Limb (tissue), 2 donors: ENCODE measurements around the gene RPL34.

ENCODE experiments used
- DNase-seq, 2 donors: peaks; one replicate each; pipeline ENCODE4 v3.0.0-alpha.2; 2016; ENCODE audit errors: extremely low spot score in 2 of 2

RPL34 gene

DNA sequence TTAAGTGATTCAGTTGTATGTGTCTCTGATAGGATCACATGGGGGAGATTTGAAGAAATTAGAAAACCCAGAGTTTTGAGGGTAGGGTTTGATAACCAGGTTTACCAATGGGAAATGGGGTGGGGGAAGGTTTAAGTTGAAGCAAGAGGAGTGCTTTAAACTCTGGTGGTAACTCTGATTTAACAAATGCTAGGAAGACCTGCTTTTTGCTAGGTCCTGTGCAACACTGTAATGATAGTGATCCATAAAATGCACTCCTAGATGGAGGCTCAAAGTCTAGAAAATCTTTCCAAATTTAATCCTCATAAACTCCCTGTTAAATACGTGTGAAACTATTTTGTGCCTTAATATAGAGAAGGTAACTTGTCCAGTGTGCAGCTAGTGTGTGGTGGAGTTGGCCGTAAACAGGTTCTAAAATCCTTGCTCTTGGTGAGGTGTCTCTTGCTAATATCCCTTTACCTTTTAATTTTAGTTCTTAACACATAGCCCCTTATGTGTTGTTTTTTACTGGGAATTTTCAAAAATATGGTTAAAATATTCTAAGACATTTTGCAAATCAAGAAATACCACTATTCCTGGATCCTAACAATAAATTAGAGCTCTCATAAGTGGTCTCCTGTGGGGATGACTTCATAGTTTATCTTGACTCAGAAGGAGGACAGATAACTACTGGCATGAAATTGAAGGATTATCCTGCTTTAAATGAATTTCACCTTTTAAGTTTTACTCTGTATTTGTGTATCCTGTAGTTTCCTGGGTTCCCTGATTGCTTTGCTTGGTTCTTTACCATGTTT, 4.1 kb downstream of the RPL34 start:
- DNase-seq: no peak

DNA sequence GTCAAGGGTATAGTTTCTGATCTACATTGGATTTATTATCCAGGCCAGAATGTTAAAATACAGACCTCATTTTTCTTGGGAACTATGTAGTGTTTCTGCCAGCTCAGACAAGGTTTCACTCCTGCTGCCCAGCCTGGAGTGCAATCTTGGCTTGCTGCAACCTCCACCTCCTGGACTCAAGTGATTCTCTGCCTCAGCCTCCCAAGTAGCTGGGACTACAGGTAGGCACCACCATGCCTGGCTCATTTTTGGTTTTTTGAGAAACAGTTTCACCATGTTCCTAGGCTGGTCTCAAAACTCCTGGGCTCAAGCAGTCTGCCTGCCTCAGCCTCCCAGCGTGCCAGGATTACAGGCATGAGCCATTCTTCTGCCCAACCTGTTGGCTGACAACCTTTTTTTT, 5.7 kb downstream of the RPL34 start:
- no peak for DNase-seq

DNA sequence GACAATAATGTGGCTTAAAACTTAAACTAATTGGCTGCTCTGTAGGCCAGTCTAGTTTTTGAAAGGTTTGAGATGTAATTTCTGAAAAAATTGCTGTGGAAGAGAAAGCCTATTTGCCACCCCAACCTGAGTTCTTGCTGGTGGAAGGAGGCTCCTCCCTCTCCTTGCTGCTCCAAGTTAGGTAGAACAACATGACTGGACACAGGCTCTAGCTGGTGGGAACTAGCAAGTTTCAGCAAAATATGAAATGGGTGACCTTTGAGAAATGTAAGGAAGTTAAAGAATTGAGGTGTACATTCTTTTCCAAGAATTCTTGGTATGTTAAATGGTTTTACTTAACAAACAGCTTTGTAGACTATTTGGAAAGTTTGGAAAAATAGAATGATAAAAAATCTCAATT, 8.0 kb downstream of the RPL34 start:
- no peak for DNase-seq

DNA sequence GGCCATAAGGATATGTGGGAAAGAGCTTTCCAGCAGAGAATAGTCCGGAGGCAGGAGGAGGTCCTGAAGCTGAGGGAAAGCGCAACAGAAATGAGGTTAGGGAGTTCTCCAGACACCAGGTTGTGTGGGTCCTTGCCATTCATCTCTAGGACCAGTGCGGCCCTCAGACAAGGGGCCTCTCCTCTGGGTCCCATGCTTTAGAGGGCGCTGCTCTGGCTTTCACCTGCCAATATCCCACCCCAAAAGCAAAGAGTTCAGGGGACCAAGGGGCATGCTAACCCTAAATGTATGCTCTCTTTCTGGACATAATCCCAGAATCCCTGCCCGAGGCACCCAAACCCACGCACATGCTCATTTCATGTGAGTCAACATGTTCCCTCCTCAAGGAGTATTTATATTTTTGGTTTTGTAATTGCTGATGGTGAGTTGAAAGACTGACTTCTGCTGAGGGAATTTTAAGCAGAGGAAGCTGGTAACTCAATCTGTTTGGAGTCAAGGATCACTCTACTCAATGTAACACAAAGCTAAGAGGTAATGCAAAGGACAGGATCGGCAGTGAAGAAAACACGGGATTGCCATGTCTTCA, 14.8 kb downstream of the RPL34 start:
- no peak for DNase-seq

DNA sequence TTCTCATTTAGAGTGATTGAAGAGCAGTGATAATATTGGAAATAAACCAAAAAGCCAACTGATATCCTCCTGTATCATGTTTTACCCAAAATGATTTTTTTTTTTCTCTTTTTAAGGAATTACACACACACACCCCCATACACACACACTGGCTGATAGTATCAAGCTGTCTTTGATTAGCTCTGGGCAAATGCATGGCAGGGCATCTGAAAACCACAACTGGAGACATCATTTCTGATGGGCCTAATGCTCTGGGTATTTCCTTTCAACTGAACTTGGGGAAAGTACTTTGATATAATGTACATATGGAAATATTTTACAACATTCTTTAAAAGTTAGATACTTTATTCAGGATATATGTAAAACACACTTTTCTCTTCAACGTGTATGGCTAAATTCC, 15.9 kb downstream of the RPL34 start:
- no peak for DNase-seq

DNA sequence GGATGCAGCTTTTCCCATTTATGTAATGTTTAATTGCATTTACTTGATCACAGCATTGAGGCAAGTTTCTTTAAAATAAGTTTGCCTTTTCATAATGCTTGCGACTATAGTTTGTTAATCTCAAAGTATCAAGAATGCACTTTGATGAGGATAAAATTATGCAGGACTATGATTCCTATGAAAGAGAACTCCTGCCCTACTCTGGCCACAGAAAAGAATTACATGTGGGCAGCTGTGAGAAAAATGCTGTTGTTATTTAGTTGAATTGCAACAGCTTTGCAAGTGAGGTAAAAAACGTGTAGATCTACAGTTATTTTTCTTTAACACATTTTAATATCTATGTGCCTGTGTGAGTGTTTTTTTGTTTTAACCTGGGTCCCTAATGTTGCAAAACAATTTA, 17.5 kb downstream of the RPL34 start:
- no peak for DNase-seq

DNA sequence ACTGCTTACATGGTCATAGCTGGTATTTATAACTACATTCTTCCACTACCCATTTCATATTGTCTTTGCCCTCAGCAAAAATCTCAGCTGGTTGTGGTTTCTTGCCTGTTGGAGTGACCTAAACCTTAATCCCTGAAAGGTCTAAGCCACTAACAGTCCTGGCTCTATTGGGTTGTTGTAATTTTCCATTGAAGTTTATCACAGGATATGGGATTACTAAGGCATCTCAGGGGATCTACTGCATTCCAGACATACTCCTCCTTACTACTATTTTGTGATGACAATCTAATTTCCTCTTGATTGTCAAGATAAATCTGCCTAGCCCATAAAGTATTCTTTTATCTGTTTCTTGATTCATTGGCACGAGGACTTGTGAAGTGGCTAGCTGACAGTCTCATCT, 23.9 kb downstream of the RPL34 start:
- DNase-seq: no peak

DNA sequence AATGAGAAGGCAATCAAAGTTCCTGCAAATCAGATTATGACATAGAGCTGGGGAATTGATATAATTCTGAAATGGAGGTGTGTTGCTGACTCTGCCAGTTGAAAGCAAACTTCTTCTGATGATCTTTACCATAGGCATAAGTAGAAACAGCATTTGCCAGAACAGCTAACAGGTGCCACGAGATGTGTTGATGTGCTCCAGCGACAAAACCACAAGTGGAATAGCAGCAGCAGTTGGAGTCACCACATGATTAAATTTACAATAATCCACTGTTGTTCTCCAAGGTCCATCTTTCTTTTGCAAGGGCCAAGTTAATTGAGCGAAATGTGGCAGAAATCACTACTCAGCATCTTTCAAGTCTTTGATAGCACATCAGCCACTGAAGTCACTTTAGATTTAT, 26.3 kb downstream of the RPL34 start:
- no peak for DNase-seq

DNA sequence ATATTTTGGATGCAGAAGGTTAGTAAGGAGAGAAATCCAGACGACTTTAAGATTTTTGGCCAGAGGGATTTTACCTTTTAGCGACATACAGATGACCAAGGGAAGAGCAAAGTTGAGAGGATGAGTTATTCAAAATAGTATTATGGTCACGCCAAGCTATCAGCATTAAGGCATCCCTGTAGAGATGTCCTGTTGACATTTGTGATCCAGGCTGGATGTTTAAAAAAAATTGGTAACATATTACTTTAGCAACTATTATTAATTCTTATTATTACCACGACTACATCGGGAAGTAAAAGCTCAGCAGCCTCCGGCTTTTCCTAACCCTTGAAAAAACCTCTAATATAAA, 29.5 kb downstream of the RPL34 start:
- DNase-seq: no peak

DNA sequence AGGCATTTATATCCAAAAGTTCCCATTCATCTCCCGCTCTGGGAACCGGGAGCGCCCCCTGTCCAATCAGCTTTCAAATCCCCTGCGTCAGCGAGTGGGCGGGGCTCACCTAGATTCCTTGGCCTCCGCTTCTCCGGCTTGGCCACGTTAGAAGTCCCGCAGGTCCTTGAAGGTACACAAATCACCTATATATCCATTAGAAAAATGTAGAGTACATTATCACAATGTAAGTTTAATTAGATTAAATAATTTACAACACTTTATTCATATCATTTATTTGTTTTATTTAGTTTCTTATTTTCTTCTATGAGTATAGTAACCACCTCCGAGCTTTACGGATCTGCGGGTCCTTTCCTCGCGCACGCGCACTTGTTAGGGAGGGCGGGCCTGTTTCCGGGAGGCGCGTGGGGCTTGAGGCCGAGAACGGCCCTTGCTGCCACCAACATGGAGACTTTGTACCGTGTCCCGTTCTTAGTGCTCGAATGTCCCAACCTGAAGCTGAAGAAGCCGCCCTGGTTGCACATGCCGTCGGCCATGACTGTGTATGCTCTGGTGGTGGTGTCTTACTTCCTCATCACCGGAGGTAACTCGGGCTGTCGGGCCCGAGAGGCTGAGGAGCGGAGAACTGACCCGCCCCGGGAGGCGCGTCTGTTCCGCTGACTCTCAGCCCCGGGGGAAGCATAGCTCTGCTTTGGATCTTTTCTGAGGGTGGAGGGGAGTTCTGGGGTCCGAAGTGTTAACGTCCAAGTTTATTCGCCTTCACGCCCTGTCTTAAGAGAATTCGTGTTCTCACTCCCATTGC, 30.0 kb downstream of the RPL34 start, which contains the start of gene OSTC:
Gene OSTC (plus strand): TSS at position 388 of the 802 bp plus-strand sequence. CDS start 57 bp downstream, at position 445.
- peak; percentile 95 to 97 for DNase-seq

DNA sequence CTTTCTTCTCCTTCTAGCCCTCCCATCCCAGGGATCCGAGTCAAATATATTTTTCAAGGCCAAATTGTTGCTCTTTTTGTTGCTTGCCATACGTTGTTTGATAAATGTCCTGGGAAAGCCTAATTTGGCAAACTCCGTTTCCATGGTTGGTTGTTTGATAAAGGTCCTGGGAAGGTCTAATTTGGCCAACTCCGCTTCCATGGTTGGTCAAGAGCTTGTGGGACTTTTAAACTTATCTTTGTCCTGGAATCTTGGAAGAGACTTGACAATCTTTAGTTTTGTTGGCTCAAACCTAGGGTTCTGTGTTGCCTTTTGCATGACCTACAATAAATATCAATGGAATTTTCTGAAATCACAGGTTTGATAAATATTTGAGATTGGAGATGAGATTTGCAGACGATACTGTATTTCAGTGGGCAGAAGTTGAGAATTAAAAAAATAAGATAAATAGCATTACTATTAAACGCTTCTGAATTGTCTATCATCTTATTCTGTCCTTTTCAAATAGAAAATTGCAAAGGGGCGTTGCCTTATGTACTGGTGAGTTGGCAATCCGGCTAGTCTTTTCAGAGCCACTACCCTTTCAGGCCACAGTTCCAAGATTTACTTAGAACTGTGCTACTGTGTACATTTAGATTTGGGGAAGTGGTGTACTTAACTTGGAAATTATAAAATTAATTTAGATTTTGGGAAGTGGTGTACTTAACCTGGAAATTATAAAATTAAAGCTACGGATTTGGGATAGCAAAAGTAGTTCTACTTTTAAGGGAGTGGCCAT, 30.8 kb downstream of the RPL34 start:
- no peak for DNase-seq

DNA sequence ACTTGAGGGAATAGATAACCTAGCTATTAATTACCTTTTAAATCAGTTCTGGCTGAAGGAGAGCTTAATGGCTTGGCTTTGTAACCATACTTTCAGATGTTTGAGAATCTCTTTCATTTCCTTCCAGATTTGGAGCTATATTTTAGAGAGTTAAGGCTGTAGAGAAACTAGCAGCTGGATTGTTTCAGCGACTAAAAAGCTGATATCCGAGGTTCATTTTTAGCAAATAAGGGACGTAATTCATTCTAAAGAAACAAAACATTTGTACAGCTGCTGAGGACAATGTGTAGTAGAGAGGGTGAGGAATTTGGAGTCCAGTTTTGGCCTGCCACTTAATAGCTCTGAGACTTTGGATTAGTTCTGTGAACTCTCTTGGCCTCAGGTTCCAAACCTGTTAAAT, 42.3 kb downstream of the RPL34 start:
- DNase-seq: no peak

DNA sequence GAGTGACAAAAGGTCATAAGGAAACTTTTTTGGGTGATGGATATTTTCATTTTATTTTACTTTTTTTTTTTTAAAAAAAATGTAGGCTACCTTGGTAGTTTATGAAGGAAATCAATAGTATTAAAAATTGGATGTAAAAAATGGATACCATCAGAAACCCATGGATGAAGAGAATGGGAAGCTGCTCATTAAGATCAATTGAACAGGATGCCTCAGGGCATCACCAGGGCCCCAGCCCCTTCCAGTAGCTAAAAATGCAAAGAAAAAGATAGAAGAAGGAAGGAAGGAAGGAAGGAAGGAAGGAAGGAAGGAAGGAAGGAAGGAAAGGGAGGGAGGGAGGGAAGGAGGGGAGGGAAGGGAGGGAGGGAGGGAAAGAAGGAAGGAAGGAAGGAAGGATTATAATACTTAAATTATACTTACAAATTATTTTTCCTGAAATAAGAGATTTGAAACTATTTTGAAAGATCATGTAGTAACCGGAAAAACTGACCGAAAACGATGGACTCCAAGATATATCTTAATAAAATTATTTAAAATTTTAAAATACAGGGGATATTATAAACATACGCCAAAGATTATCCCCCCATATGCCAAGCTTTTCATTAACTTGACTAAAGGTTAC, 54.1 kb downstream of the RPL34 start:
- no peak for DNase-seq
